Stimulated activated CD4-positive, alpha-beta T cell treated with anti-CD3 and anti-CD28 coated beads, Interleukin-2, amount 100 ng/mL, for 48 hours (primary cell): ENCODE measurements around the gene PHF5A.
A peak's percentile ranks its signal among the peaks of the same experiment; 100 is the strongest.
"Not testable (repeated sequence)": the region's sequence is repeated elsewhere in the genome, so short reads cannot be mapped to it uniquely, and the experiment has no call there.

Experiments used
- DNase-seq, 2 donors: peaks; one replicate each; pipeline ENCODE4 v3.0.0-alpha.2; 2020

The PHF5A gene

GRCh38 chr22:41446639-41447434, 21.7 kb downstream of the PHF5A start, which contains the start of gene TOB2:
Gene TOB2 (minus strand): TSS chr22:41446801. CDS start chr22:41437345, 9,456 bp downstream.
- peak; percentile 93 to 94 for DNase-seq

GRCh38 chr22:41446057-41446501, 22.4 kb downstream of the PHF5A start:
- peak in 1 of 2 donors; percentile 10 for DNase-seq

- DNase-seq: peak in 1 of 2 donors; percentile 13
Observed at GRCh38 chr22:41445129-41446056, 23.1 kb downstream of the PHF5A start.

- peak; percentile 75 to 78 for DNase-seq
Observed at GRCh38 chr22:41444360-41445128, 23.9 kb downstream of the PHF5A start.

- no peak for DNase-seq
Observed at GRCh38 chr22:41442240-41442792, 26.2 kb downstream of the PHF5A start.

GRCh38 chr22:41440511-41440910, 28.0 kb downstream of the PHF5A start:
- not testable (repeated sequence) for DNase-seq

GRCh38 chr22:41437198-41437597, 31.3 kb downstream of the PHF5A start:
- DNase-seq: no peak

- DNase-seq: no peak
Observed at GRCh38 chr22:41436322-41437113, 32.0 kb downstream of the PHF5A start.

- DNase-seq: no peak
Observed at GRCh38 chr22:41435560-41435959, 32.9 kb downstream of the PHF5A start.

- DNase-seq: not testable (repeated sequence)
Observed at GRCh38 chr22:41434361-41435003, 34.0 kb downstream of the PHF5A start.

- DNase-seq: not testable (repeated sequence)
Observed at GRCh38 chr22:41433480-41433879, 35.0 kb downstream of the PHF5A start.

- no peak for DNase-seq
Observed at GRCh38 chr22:41431656-41432055, 36.8 kb downstream of the PHF5A start.

GRCh38 chr22:41429951-41430332, 38.5 kb downstream of the PHF5A start:
- DNase-seq: no peak

- DNase-seq: no peak
Observed at GRCh38 chr22:41429232-41429950, 39.1 kb downstream of the PHF5A start.

- no peak for DNase-seq
Observed at GRCh38 chr22:41425660-41426365, 42.7 kb downstream of the PHF5A start.

GRCh38 chr22:41418717-41419116, 49.8 kb downstream of the PHF5A start:
- no peak for DNase-seq

- no peak for DNase-seq
Observed at GRCh38 chr22:41417622-41418390, 50.7 kb downstream of the PHF5A start.

GRCh38 chr22:41415554-41415953, 52.9 kb downstream of the PHF5A start:
- no peak for DNase-seq
